Measurements from ENCODE around the gene TEX52. TPM values are rescaled to one million over a fixed set of nuclear protein-coding genes. Genes with fewer than 3 reads are reported as not detected.
A peak's percentile ranks its signal among the peaks of the same experiment; 100 is the strongest.

TEX52 gene
- total RNA-seq (2014; rRNA removed; shearing (Covaris generic)) = not detected in 2 replicates
- polyA plus RNA-seq (2015; cell fraction: cytosol; rRNA removed) = not detected in 2 replicates
- not detected in 2 replicates for polyA plus RNA-seq (2015; cell fraction: nucleus; rRNA removed)

- in situ Hi-C loops (cut with HindIII; ENCODE audit: low pct_unique_long_range_greater_than_20kb, low sequenced_read_pairs) = no loop called here
- DNase-seq (ENCODE audit: low read depth, low spot score) = no peak
These were observed at the start of gene TEX52 for GRCh38 chr12:2857021-2857431. TSS of gene TEX52 (minus strand) at chr12:2857039. CDS start at chr12:2857026, 13 bp downstream.

GRCh38 chr12:2904260-2904659 lies 47.4 kb upstream of the TEX52 start:
- no peak for DNase-seq (ENCODE audit: low read depth, low spot score)
- in situ Hi-C loops (cut with HindIII; ENCODE audit: low pct_unique_long_range_greater_than_20kb, low sequenced_read_pairs) = no loop called here

GRCh38 chr12:2902272-2902880 lies 45.5 kb upstream of the TEX52 start:
- no peak for DNase-seq (ENCODE audit: low read depth, low spot score)
- in situ Hi-C loops (cut with HindIII; ENCODE audit: low pct_unique_long_range_greater_than_20kb, low sequenced_read_pairs) = no loop called here

GRCh38 chr12:2900642-2901041 lies 43.8 kb upstream of the TEX52 start:
- no peak for DNase-seq (ENCODE audit: low read depth, low spot score)
- in situ Hi-C loops (cut with HindIII; ENCODE audit: low pct_unique_long_range_greater_than_20kb, low sequenced_read_pairs) = no loop called here

- in situ Hi-C loops (cut with HindIII; ENCODE audit: low pct_unique_long_range_greater_than_20kb, low sequenced_read_pairs) = no loop called here
- no peak for DNase-seq (ENCODE audit: low read depth, low spot score)
These were observed 40.6 kb upstream of the TEX52 start for GRCh38 chr12:2897418-2897817.

GRCh38 chr12:2895511-2895910 lies 38.7 kb upstream of the TEX52 start:
- no peak for DNase-seq (ENCODE audit: low read depth, low spot score)
- in situ Hi-C loops (cut with HindIII; ENCODE audit: low pct_unique_long_range_greater_than_20kb, low sequenced_read_pairs) = no loop called here

- DNase-seq (ENCODE audit: low read depth, low spot score) = peak; percentile 34
- in situ Hi-C loops (cut with HindIII; ENCODE audit: low pct_unique_long_range_greater_than_20kb, low sequenced_read_pairs) = no loop called here
These were observed 38.2 kb upstream of the TEX52 start for GRCh38 chr12:2895051-2895451.

GRCh38 chr12:2893007-2893406 lies 36.2 kb upstream of the TEX52 start:
- in situ Hi-C loops (cut with HindIII; ENCODE audit: low pct_unique_long_range_greater_than_20kb, low sequenced_read_pairs) = no loop called here
- DNase-seq (ENCODE audit: low read depth, low spot score) = no peak

GRCh38 chr12:2892246-2892645 lies 35.4 kb upstream of the TEX52 start:
- in situ Hi-C loops (cut with HindIII; ENCODE audit: low pct_unique_long_range_greater_than_20kb, low sequenced_read_pairs) = no loop called here
- no peak for DNase-seq (ENCODE audit: low read depth, low spot score)

GRCh38 chr12:2891240-2892053 lies 34.6 kb upstream of the TEX52 start:
- in situ Hi-C loops (cut with HindIII; ENCODE audit: low pct_unique_long_range_greater_than_20kb, low sequenced_read_pairs) = no loop called here
- peak; percentile 59 for DNase-seq (ENCODE audit: low read depth, low spot score)

GRCh38 chr12:2890388-2891239 lies 33.8 kb upstream of the TEX52 start, which contains the start of gene TULP3:
TSS of gene TULP3 (plus strand) at chr12:2890891. CDS start at chr12:2890948, 57 bp downstream.
- DNase-seq (ENCODE audit: low read depth, low spot score) = peak; percentile 97
- in situ Hi-C loops (cut with HindIII; ENCODE audit: low pct_unique_long_range_greater_than_20kb, low sequenced_read_pairs) = no loop called here

GRCh38 chr12:2890001-2890387 lies 33.2 kb upstream of the TEX52 start:
- in situ Hi-C loops (cut with HindIII; ENCODE audit: low pct_unique_long_range_greater_than_20kb, low sequenced_read_pairs) = no loop called here
- DNase-seq (ENCODE audit: low read depth, low spot score) = no peak

- in situ Hi-C loops (cut with HindIII; ENCODE audit: low pct_unique_long_range_greater_than_20kb, low sequenced_read_pairs) = no loop called here
- DNase-seq (ENCODE audit: low read depth, low spot score) = no peak
These were observed 30.1 kb upstream of the TEX52 start for GRCh38 chr12:2886768-2887450.

GRCh38 chr12:2884810-2885209 lies 28.0 kb upstream of the TEX52 start:
- in situ Hi-C loops (cut with HindIII; ENCODE audit: low pct_unique_long_range_greater_than_20kb, low sequenced_read_pairs) = no loop called here
- no peak for DNase-seq (ENCODE audit: low read depth, low spot score)

GRCh38 chr12:2879853-2880252 lies 23.0 kb upstream of the TEX52 start:
- in situ Hi-C loops (cut with HindIII; ENCODE audit: low pct_unique_long_range_greater_than_20kb, low sequenced_read_pairs) = no loop called here
- DNase-seq (ENCODE audit: low read depth, low spot score) = no peak

- in situ Hi-C loops (cut with HindIII; ENCODE audit: low pct_unique_long_range_greater_than_20kb, low sequenced_read_pairs) = no loop called here
- no peak for DNase-seq (ENCODE audit: low read depth, low spot score)
These were observed 21.3 kb upstream of the TEX52 start for GRCh38 chr12:2877953-2878732.

Data from SK-MEL-5 (cell line).